ENCODE measurements around the gene ZHX3. TPM values are rescaled to one million over a fixed set of nuclear protein-coding genes. Genes with fewer than 3 reads are reported as not detected.

Gene ZHX3, protein sequence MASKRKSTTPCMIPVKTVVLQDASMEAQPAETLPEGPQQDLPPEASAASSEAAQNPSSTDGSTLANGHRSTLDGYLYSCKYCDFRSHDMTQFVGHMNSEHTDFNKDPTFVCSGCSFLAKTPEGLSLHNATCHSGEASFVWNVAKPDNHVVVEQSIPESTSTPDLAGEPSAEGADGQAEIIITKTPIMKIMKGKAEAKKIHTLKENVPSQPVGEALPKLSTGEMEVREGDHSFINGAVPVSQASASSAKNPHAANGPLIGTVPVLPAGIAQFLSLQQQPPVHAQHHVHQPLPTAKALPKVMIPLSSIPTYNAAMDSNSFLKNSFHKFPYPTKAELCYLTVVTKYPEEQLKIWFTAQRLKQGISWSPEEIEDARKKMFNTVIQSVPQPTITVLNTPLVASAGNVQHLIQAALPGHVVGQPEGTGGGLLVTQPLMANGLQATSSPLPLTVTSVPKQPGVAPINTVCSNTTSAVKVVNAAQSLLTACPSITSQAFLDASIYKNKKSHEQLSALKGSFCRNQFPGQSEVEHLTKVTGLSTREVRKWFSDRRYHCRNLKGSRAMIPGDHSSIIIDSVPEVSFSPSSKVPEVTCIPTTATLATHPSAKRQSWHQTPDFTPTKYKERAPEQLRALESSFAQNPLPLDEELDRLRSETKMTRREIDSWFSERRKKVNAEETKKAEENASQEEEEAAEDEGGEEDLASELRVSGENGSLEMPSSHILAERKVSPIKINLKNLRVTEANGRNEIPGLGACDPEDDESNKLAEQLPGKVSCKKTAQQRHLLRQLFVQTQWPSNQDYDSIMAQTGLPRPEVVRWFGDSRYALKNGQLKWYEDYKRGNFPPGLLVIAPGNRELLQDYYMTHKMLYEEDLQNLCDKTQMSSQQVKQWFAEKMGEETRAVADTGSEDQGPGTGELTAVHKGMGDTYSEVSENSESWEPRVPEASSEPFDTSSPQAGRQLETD
- 10 to 100 TPM in 3 of 6 donors, 1 to 10 TPM in 3; 3.8 to 27.8 (median 11.9) TPM for polyA plus RNA-seq (ENCODE audit: low read depth in 6 of 6)

DNA sequence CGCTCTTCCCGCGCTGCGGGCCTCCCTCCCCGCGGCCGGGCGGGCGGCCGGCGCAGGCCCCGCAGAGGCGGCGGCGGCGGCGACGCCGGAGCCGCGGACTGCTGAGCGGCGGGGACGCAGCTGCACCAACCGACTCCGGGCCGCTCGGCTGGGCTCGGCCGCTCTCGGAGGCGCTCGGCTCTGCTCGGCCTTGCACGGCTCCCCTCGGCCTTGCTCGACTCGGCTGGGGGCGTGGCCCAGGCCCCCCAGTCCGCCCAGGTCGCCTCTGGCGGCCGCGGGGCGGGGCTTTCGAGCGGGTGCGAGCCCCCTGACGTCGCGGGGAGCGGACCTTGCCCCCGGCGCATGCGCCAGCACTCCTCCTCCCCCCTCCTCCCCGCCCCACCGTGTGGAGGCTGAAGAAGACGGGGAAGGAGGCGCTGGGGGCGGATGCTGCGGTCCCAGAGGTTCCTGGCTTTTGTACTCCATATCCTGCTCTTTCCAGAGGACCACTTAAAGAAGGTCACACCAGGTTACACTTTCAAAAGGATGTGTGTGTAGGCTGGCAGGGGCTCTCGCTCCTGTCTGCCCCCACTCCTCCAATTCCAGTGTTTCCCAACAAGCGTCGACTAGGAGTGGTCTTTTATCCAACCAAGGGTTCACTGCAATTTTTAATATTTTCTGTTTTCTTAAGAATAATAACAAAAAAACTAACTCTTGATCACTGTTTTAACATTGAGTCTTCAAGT is at the start of gene ZHX3:
TSS of gene ZHX3 (minus strand) at position 186 of the 725 bp plus-strand sequence. CDS start 112,815 bp downstream, outside the sequence.
- peak; percentile 99 for DNase-seq
- H3K36me3 Mint-ChIP-seq, result no peaks in the 10 kb centered on the region
- peak within 1 kb of the TSS; percentile 54 to 96 (median 86) for H3K27ac Mint-ChIP-seq
- peaks cover 10 to 15% (median 10%) of the 10 kb centered on the region in 3 donors for H3K4me1 Mint-ChIP-seq
- no peaks in the 10 kb centered on the region for H3K9me3 Mint-ChIP-seq
- peak; percentile 97 for ATAC-seq (ENCODE audit: low read depth in 2 of 2)
- peak within 1 kb of the TSS; percentile 82 to 96 (median 90) for H3K4me3 Mint-ChIP-seq
- H3K27me3 Mint-ChIP-seq, result no peaks in the 10 kb centered on the region

DNA sequence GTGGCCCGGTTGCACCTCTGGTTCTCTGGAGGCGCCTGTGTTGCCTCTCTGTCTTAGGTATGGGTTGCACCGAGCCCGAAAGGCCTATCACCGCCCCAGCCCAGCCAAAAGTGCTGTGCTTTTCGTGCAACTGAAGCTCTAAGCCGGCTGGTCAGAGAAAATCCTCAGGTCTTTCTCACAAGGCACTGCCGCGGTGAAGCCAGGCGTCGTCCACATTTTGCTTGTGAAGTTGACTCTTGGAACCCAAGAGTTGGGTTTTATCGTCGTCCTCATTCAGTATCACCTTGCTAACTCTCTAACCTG is 49.8 kb upstream of the ZHX3 start:
- Mint-ChIP-seq H3K36me3 (peaks cover 0 to 7% of the 10 kb centered on the region in 2 donors), H3K4me1 (peaks cover 0 to 12% (median 12%) of the 10 kb centered on the region in 3 donors), H3K4me3 (peak overlapping the region in 5 of 8 donors; percentile 53 to 72 (median 60)), H3K27ac (no peak overlapping the region), H3K27me3 (peaks cover 28 to 68% (median 48%) of the 10 kb centered on the region in 3 donors), H3K9me3 (peaks cover 0 to 14% (median 12%) of the 10 kb centered on the region in 7 donors)
- DNase-seq, result no peak
- no peak for ATAC-seq (ENCODE audit: low read depth in 2 of 2)

DNA sequence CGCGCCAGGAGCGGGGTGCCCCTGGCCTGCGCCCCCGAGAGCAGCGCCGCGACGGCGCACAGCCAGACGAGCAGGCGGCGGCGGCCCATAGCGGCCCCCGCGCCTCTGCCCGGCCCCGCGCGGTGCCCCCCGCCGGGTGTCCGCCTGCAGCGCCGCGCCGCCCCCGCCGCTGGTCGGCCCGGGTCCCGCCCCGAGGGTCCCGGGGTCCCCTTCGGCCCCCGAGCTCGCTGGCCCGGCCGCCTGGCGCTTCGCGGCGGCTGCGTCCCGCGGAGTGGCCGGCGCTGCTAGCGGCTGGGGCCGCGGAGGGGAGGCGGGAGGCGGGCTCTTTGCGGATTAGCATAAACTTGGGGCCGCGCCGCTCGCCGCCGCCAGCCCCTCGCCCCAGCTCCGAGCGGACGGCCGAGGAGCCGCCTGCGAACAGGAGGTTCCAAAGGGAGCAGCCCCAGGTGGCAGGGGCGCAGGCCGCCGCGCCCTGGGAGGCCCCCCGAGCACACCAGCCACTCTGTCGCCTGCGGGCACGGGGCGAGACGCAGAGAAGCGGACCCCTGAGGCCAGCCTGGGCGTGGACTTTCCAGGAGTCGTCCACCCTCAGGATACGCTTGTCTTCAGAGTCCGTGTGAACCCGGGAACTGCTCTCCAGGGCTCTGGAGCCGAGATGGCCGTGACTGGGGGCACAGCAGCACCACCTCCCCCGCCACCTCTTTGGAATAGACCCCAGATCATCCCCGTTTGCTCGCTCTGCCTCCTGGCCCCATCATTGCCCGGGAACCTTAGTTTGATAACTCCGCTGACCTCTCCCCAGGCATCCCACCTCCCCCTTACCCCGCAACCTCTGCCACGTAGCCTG is 49.2 kb upstream of the ZHX3 start, which contains the start of gene EMILIN3:
TSS of gene EMILIN3 (minus strand) at position 273 of the 847 bp plus-strand sequence. CDS start at position 89, 184 bp downstream.
- Mint-ChIP-seq H3K4me3 (peak within 1 kb of the TSS in 6 of 8 donors; percentile 53 to 78 (median 60)), H3K9me3 (peaks cover 0 to 12% (median 9%) of the 10 kb centered on the region in 7 donors), H3K36me3 (peaks cover 0 to 7% of the 10 kb centered on the region in 2 donors), H3K27ac (no peak within 1 kb of the TSS), H3K4me1 (peaks cover 0 to 12% (median 12%) of the 10 kb centered on the region in 3 donors), H3K27me3 (peaks cover 28 to 68% (median 48%) of the 10 kb centered on the region in 3 donors)
- ATAC-seq (ENCODE audit: low read depth in 2 of 2) (no peak), DNase-seq (no peak)

DNA sequence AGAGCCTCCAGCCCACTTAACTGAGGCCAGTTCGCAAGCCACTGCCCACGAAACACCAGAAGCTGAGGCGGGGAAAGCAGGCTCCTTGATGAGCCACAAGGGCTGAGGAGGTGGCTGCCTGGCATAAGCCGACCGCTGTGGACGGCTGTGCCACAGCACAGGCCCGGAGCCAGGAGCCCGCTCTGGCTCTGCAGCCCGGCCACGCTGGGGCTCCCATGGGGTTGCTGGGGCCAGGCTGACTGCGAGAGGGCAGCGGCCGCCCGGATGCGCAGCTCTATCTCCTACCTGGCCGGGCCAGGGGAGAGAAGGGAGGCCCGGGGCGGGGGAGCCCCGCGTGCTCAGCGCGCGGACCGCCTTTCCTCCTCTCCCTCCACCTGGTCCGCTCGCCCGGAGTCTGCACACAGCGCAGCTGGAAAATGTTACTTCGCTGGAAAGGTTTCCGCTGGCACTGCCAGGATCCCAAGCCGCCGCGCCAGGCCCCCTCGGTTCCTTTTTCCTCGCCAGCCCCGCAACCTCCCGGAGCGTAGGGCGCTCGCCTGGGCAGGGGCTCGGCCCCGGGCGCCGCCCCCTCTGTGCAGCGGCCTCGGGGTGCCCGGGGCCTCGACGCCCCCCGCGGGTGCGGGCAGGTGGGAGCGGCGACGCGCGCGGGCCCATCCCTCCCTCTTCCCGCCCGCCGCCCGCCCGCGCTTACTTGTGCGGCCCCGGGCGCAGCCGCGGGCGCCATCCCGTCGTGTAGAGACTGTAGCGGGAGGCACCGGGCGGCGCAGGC is 48.4 kb upstream of the ZHX3 start:
- H3K27me3 Mint-ChIP-seq, result peaks cover 23 to 62% (median 48%) of the 10 kb centered on the region in 3 donors
- H3K4me1 Mint-ChIP-seq, result peaks cover 0 to 12% (median 12%) of the 10 kb centered on the region in 3 donors
- ATAC-seq (ENCODE audit: low read depth in 2 of 2) (no peak), DNase-seq (no peak)
- H3K27ac Mint-ChIP-seq, result no peak overlapping the region
- peak overlapping the region in 2 of 8 donors; percentile 60 to 78 for H3K4me3 Mint-ChIP-seq
- peaks cover 0 to 2% of the 10 kb centered on the region in 2 donors for H3K36me3 Mint-ChIP-seq
- peaks cover 0 to 6% (median 2%) of the 10 kb centered on the region in 7 donors for H3K9me3 Mint-ChIP-seq

DNA sequence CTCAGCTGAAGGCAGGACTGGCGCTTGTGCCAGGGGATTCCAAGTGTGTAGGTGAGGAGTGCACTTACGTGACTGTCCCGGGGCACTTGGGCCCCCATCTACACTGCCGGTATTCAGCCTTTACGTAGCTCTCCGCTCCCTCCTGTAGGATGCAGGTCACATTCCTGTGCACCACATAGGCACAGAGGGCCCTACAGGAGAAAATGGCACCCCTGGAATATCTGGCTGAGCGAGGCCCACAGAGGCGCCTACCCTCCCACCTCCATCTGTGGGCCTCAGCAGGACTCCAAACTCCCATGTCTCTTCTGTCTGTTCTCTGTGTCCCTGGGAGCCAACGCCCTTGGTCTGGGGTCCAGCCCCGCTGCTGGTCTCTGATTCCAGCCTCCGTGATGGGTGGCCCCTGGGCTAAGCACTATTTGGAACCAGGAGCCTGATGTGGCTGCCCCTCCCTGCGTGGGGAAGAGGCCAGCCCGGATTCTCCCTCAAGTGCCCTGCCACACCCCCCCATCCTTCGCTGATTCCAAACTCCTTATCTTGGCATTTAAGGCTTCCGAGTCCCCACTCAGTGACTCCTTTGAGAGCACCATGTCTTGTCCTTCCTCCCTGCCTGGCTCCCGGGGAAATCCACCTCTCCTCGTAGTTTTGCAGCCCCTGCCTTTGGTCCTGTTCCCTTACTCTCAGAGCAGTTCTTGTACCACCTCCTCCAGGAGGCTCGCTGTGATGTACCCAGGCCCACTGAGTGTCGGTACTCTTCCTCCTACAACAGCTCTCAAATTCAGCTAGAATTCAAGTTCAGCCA is 47.6 kb upstream of the ZHX3 start:
- Mint-ChIP-seq H3K4me1 (peaks cover 0 to 12% (median 12%) of the 10 kb centered on the region in 3 donors), H3K9me3 (peaks cover 0 to 3% (median 0%) of the 10 kb centered on the region in 7 donors), H3K4me3 (peak overlapping the region in 2 of 8 donors; percentile 60 to 78), H3K27me3 (peaks cover 23 to 59% (median 47%) of the 10 kb centered on the region in 3 donors), H3K27ac (no peak overlapping the region), H3K36me3 (no peaks in the 10 kb centered on the region)
- no peak for ATAC-seq (ENCODE audit: low read depth in 2 of 2)
- no peak for DNase-seq

DNA sequence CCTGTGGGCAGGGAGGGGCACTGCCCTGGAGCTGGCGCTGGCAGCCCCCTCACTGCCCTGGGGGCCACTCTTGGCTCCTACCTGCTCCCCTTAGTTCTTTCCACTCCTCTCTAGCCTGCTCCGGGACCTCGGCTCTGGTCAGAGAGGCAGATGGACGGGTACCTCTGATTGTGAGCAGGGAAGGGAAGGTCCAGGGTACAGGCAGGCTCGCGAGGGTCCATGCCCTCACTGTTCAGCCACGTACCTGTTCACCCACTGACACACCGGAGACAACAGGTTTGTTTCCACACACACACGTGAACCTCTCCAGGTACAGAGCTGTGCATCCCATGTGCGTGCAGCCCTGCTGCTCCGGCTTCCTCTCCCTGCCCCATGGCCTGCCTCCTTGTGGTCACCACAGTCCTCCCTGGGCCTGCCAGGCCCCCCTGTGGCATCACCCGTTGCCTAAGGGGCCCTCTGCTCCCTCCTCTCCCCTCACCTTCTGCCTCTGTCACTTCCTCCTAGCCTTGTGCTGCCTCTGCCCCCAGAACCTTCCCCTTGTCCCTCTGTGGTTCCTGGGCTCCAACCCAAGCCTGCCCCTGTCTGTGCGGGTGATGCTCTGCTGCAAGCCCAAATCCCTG is 46.8 kb upstream of the ZHX3 start:
- no peaks in the 10 kb centered on the region for H3K36me3 Mint-ChIP-seq
- DNase-seq (no peak), ATAC-seq (ENCODE audit: low read depth in 2 of 2) (no peak)
- H3K27me3 Mint-ChIP-seq, result peaks cover 17 to 51% (median 38%) of the 10 kb centered on the region in 3 donors
- no peak overlapping the region for H3K27ac Mint-ChIP-seq
- H3K4me3 Mint-ChIP-seq, result peak overlapping the region in 1 of 8 donors; percentile 10
- H3K4me1 Mint-ChIP-seq, result peaks cover 0 to 12% (median 12%) of the 10 kb centered on the region in 3 donors
- H3K9me3 Mint-ChIP-seq, result peaks cover 0 to 3% (median 0%) of the 10 kb centered on the region in 7 donors

DNA sequence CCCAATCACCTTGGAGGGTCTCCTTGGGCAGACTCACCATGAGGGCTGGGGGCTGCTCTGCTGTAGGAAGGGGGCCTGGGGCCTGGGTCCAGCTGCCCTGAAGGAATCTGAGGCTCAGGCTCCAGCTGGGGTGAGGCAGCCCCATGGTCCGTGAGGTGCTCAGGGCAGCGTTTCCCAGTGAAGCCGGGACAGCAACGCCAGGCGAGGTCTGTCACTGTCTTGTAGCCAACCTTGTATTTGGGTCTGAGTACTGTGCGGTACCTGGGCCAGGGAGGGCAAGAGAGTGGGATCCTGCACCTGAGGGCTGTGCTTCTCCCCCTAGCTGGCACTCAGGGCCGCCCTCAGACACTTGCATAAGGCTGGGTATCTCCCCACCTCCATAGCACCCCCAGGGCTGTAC is 46.1 kb upstream of the ZHX3 start:
- ATAC-seq (ENCODE audit: low read depth in 2 of 2) (no peak), DNase-seq (no peak)
- no peaks in the 10 kb centered on the region for H3K36me3 Mint-ChIP-seq
- peaks cover 0 to 3% (median 0%) of the 10 kb centered on the region in 7 donors for H3K9me3 Mint-ChIP-seq
- peaks cover 0 to 12% (median 12%) of the 10 kb centered on the region in 3 donors for H3K4me1 Mint-ChIP-seq
- peaks cover 13 to 44% (median 33%) of the 10 kb centered on the region in 3 donors for H3K27me3 Mint-ChIP-seq
- no peak overlapping the region for H3K27ac Mint-ChIP-seq
- H3K4me3 Mint-ChIP-seq, result no peak overlapping the region

DNA sequence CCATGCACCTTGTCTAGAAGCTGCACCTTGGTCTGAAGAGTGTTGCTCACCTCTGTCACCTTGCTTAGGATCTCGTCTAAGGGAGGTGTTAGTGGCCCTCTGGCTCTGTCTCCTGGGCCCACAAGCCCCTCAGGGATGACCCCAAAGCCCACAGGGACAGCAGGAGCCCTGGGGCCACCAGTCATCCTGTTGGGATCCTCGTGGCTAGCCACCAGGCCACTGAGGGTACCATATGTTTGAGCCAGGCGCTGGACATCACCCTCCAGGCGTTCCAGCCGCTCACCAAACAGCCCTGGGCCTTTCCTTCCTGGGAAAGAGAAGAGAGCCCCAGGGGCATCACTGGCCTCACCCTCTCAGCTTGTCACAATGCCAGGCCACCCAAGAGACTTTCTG is 45.2 kb upstream of the ZHX3 start:
- Mint-ChIP-seq H3K4me3 (no peak overlapping the region), H3K36me3 (no peaks in the 10 kb centered on the region), H3K9me3 (peaks cover 0 to 3% (median 0%) of the 10 kb centered on the region in 7 donors), H3K4me1 (peaks cover 0 to 12% (median 11%) of the 10 kb centered on the region in 3 donors), H3K27ac (no peak overlapping the region), H3K27me3 (peaks cover 13 to 37% (median 25%) of the 10 kb centered on the region in 3 donors)
- no peak for DNase-seq
- ATAC-seq (ENCODE audit: low read depth in 2 of 2), result no peak

DNA sequence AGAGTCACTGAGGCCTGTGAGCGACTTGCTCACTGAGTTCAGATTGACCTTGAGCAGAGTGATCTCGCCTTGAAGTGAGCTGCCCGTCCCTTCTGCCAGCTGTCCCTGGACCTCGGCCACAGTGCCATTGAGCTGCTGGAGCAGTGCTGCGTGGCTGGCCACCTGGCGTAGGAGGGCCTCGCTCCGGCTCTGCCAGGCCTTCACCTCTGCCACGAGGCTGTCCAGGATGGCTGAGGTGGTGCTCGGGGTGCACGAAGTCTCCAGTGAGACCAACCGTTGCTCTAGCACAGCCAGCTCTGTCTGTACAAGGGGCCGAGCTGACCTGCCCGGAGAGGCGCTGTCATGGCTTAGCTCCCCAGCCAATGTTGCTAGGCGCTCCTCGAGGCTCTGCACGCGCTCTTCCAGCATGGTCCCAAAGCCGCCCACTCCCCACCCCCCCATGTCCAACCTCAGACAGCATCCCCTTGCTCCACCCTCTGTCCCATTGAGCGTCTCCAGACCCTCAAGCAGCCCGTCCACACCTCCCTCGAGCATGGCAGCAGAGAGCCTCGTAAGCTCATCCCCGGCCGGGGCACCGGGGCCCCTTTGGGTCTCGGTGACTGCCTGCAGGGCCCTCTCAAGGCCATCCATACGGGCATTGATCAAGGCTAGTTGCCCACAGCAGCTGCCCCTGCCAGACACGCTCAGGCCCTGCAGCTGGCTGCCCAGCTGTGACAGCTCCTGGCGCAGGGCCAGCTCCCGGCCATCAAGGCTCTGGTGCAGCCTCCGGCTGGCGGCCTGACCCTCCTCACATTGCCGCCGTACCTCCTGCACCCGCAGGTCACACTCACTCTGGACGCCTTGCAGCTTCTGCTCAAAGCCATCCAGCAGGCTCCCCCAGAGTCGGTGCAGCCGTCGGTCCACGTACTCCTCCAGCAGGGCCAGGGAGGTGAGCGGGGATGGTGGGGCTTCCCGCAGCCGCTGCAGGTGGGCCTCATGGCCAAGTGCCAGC is 44.5 kb upstream of the ZHX3 start:
- H3K4me3 Mint-ChIP-seq, result no peak overlapping the region
- no peaks in the 10 kb centered on the region for H3K36me3 Mint-ChIP-seq
- peaks cover 6 to 30% (median 18%) of the 10 kb centered on the region in 3 donors for H3K27me3 Mint-ChIP-seq
- peaks cover 0 to 3% (median 0%) of the 10 kb centered on the region in 7 donors for H3K9me3 Mint-ChIP-seq
- peaks cover 0 to 7% (median 4%) of the 10 kb centered on the region in 3 donors for H3K4me1 Mint-ChIP-seq
- DNase-seq (no peak), ATAC-seq (ENCODE audit: low read depth in 2 of 2) (no peak)
- peak overlapping the region in 1 of 6 donors; percentile 21 for H3K27ac Mint-ChIP-seq

All from naive B cell (primary cell).